ENCODE results near the gene PSAP.

DNA sequence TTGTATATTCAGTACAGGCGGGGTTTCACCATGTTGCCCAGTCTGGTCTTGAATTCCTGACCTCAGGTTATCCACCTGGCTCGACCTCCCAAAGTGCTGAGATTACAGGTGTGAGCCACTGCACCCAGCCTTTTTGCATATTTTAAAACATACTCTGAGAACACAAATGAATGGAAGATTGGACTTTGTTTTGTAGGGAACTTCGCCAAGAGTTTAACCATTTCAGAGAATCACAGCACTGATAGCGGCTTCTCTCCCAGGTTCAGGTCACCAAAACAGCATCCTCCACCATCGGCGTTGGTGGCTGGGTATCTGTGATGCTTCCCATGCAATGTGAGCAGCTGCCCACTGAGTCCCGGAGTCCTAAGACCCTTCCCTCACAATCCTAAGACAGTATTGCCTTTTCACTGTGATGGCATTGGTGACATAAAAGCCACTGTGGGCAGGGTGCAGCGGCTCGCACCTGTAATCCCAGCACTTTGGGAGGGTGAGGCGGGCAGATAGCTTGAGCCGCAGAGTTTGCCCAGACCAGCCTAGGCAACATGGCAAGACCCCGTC is 42.3 kb upstream of the PSAP start:
- TF ChIP-seq, protein P1, sequence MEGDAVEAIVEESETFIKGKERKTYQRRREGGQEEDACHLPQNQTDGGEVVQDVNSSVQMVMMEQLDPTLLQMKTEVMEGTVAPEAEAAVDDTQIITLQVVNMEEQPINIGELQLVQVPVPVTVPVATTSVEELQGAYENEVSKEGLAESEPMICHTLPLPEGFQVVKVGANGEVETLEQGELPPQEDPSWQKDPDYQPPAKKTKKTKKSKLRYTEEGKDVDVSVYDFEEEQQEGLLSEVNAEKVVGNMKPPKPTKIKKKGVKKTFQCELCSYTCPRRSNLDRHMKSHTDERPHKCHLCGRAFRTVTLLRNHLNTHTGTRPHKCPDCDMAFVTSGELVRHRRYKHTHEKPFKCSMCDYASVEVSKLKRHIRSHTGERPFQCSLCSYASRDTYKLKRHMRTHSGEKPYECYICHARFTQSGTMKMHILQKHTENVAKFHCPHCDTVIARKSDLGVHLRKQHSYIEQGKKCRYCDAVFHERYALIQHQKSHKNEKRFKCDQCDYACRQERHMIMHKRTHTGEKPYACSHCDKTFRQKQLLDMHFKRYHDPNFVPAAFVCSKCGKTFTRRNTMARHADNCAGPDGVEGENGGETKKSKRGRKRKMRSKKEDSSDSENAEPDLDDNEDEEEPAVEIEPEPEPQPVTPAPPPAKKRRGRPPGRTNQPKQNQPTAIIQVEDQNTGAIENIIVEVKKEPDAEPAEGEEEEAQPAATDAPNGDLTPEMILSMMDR (IDR thresholded peaks at IDR 0.05): no peak
- TF ChIP-seq EZH2phosphoT487 (IDR thresholded peaks at IDR 0.05): no peak
- no peak for TF ChIP-seq EZH2 (IDR thresholded peaks at IDR 0.05)
